Measurements from ENCODE around the gene NAV3.

GRCh38 chr12:77916276-77916675 is 85.6 kb downstream of the NAV3 start:
- no peak for TF ChIP-seq POLR2A (IDR thresholded peaks at IDR 0.05)
- no peak for TF ChIP-seq CTCF (IDR thresholded peaks at IDR 0.05)
- TF ChIP-seq EP300 (IDR thresholded peaks at IDR 0.05), result no peak
- no peak for TF ChIP-seq POLR2AphosphoS5 (IDR thresholded peaks at IDR 0.05)

Data from sigmoid colon (tissue), 4 donors.